Gastrocnemius medialis (tissue), 4 donors: ENCODE results near the gene SNAP47.

ENCODE experiments used
- POLR2A ChIP-seq, 2 donors: fragments of 450-650 bp; IDR thresholded peaks; one replicate each; pipeline ENCODE4 v1.6.1; 2017; ENCODE audit warnings: antibody characterized with exemption in 2 of 2, mild to moderate bottlenecking in 2 of 2, moderate library complexity in 2 of 2
- TF ChIP-seq, protein P1 (sequence below), 5 experiments: fragments of 450-650 bp in 3 of 5; fragments of 200-600 bp in 2 of 5; sonication (generic) in 2 of 5; IDR thresholded peaks in 4 of 5; conservative IDR thresholded peaks in 1 of 5; 1 replicate in 4 of 5; 2 replicates in 1 of 5; pipeline ENCODE4 v1.5.1; 2016 to 2019; ENCODE audit warnings: antibody characterized with exemption in 5 of 5, mild to moderate bottlenecking in 3 of 5, moderate library complexity in 3 of 5

DNA sequence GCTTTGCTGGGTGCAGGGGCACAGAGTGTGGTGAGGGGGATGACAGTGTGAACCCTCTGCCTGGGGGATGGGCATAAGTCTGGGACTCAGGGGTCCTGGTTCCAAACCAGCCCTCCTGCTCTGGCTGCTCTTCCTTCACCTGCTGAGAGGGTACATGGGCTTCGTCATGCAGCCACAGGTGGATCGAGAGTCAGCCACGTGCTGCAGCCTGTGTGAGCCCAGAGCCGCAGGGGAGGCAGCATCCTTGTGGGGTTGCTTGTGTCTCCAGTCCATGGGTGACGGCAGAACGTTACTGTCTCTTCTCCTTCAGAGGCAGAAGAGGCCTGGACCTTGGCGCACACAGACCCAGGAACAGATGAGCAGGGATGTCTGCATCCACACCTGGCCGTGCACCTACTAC is 12.1 kb downstream of the SNAP47 start:
- TF ChIP-seq, protein P1, sequence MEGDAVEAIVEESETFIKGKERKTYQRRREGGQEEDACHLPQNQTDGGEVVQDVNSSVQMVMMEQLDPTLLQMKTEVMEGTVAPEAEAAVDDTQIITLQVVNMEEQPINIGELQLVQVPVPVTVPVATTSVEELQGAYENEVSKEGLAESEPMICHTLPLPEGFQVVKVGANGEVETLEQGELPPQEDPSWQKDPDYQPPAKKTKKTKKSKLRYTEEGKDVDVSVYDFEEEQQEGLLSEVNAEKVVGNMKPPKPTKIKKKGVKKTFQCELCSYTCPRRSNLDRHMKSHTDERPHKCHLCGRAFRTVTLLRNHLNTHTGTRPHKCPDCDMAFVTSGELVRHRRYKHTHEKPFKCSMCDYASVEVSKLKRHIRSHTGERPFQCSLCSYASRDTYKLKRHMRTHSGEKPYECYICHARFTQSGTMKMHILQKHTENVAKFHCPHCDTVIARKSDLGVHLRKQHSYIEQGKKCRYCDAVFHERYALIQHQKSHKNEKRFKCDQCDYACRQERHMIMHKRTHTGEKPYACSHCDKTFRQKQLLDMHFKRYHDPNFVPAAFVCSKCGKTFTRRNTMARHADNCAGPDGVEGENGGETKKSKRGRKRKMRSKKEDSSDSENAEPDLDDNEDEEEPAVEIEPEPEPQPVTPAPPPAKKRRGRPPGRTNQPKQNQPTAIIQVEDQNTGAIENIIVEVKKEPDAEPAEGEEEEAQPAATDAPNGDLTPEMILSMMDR (IDR thresholded peaks at IDR 0.05 in 4 of 5, conservative IDR thresholded peaks at IDR 0.05 in 1 of 5), result no peak
- TF ChIP-seq POLR2A (IDR thresholded peaks at IDR 0.05), result no peak
